ENCODE results near the gene NUDT1.

The NUDT1 gene

DNA sequence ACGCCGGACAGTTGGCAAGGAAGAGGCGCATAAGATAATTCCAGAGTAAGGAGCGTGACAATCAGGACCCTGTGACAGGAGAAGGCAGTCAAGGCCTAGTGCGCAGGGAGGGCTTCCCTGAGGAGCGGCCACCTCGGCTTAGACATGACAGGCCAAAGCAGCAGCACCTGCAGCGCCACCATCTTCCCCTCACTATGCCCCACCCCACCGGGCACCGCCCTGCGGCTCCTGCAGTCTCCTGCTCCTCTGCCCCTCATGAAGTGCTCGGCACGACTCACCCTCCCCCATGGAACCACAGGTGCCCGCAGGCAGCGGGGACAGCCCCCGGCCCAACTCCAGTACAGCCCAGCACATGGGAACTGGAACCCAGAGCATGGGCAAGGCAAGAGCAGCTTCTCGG, 21.1 kb upstream of the NUDT1 start:
- no peaks in the 10 kb centered on the region for H3K4me1 ChIP-seq (ENCODE audit: control insufficient read depth in 1 of 2, insufficient read depth in 2 of 2, low read length in 2 of 2)
- no peaks in the 10 kb centered on the region for H3K79me2 ChIP-seq (ENCODE audit: control insufficient read depth, insufficient read depth, low read length, poor library complexity)
- H3K79me1 ChIP-seq (ENCODE audit: low read length) = no peaks in the 10 kb centered on the region
- H3K4me2 ChIP-seq (ENCODE audit: low read length) = no peak overlapping the region
- no CpG with 5 or more reads among the region's 17 CpGs for WGBS (ENCODE audit: extremely low coverage, insufficient coverage, insufficient read length)
- no peak overlapping the region for H2BK120ac ChIP-seq (ENCODE audit: insufficient read depth, low read length, poor library complexity)
- no peak for DNase-seq
- no peak overlapping the region for H3K23ac ChIP-seq (ENCODE audit: low read length)
- no peak overlapping the region for H3K27ac ChIP-seq (ENCODE audit: low read depth, low read length)
- H3K4ac ChIP-seq (ENCODE audit: low read depth, low read length) = no peak overlapping the region
- H4K12ac ChIP-seq (ENCODE audit: low read depth, low read length) = no peak overlapping the region
- H2AK5ac ChIP-seq (ENCODE audit: low read length) = no peak overlapping the region
- H2BK12ac ChIP-seq (ENCODE audit: low read length) = no peak overlapping the region
- no peak overlapping the region for H4K91ac ChIP-seq (ENCODE audit: low read depth, low read length)
- no peak overlapping the region for H3K14ac ChIP-seq (ENCODE audit: low read length)
- no peak overlapping the region for H3K9ac ChIP-seq (ENCODE audit: low read length)
- H2AFZ ChIP-seq (ENCODE audit: insufficient read depth, low read length, poor library complexity) = no peak overlapping the region
- H3K9me3 ChIP-seq (ENCODE audit: insufficient read depth, low read depth, low read length) = peaks cover 1% of the 10 kb centered on the region
- H3K36me3 ChIP-seq (ENCODE audit: control insufficient read depth in 1 of 2, insufficient read depth in 2 of 2, low read length in 2 of 2) = peaks cover 81 to 85% of the 10 kb centered on the region in 2 experiments
- no peaks in the 10 kb centered on the region for H3K27me3 ChIP-seq (ENCODE audit: insufficient read depth, low read length)
- H4K8ac ChIP-seq (ENCODE audit: low read depth, low read length) = no peak overlapping the region
- H2BK5ac ChIP-seq (ENCODE audit: low read depth, low read length, poor library complexity) = no peak overlapping the region
- no peak overlapping the region for H3K18ac ChIP-seq (ENCODE audit: low read length)
- H3K4me3 ChIP-seq (ENCODE audit: low read depth, low read length) = no peak overlapping the region

DNA sequence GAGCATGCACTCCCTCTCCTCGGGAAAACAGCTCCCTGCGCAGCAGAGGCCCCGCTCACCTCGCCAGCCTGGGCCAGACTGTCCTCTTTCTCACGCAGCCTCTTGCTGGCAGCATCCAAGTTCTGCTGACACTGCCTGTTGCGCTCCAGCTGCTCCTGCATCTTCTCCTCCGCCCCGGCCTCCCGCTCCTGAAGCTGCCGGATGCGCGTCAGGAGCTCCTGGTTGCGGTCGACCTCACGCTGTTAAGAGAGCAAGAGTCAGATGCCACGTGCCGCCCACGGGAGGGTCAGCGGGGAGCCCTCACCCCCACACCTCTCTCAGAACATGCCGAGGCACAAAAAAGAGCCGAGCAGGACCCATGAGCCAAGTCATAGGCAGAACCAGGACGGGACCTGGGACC, 19.5 kb upstream of the NUDT1 start:
- Histone ChIP-seq H3K4me1 (ENCODE audit: control insufficient read depth in 1 of 2, insufficient read depth in 2 of 2, low read length in 2 of 2) (no peaks in the 10 kb centered on the region), H3K18ac (ENCODE audit: low read length) (no peak overlapping the region), H3K23ac (ENCODE audit: low read length) (no peak overlapping the region), H3K4ac (ENCODE audit: low read depth, low read length) (no peak overlapping the region), H2BK5ac (ENCODE audit: low read depth, low read length, poor library complexity) (no peak overlapping the region), H3K9me3 (ENCODE audit: insufficient read depth, low read depth, low read length) (peaks cover 1% of the 10 kb centered on the region), H3K14ac (ENCODE audit: low read length) (no peak overlapping the region), H4K12ac (ENCODE audit: low read depth, low read length) (no peak overlapping the region), H2BK120ac (ENCODE audit: insufficient read depth, low read length, poor library complexity) (no peak overlapping the region), H2AK5ac (ENCODE audit: low read length) (no peak overlapping the region), H3K4me3 (ENCODE audit: low read depth, low read length) (peak overlapping the region; percentile 15), H3K9ac (ENCODE audit: low read length) (no peak overlapping the region), H3K36me3 (ENCODE audit: control insufficient read depth in 1 of 2, insufficient read depth in 2 of 2, low read length in 2 of 2) (peaks cover 79 to 84% of the 10 kb centered on the region in 2 experiments), H3K4me2 (ENCODE audit: low read length) (no peak overlapping the region), H3K27ac (ENCODE audit: low read depth, low read length) (no peak overlapping the region), H4K8ac (ENCODE audit: low read depth, low read length) (no peak overlapping the region), H2AFZ (ENCODE audit: insufficient read depth, low read length, poor library complexity) (no peak overlapping the region), H4K91ac (ENCODE audit: low read depth, low read length) (no peak overlapping the region), H2BK12ac (ENCODE audit: low read length) (no peak overlapping the region), H3K27me3 (ENCODE audit: insufficient read depth, low read length) (no peaks in the 10 kb centered on the region), H3K79me1 (ENCODE audit: low read length) (no peaks in the 10 kb centered on the region), H3K79me2 (ENCODE audit: control insufficient read depth, insufficient read depth, low read length, poor library complexity) (no peaks in the 10 kb centered on the region)
- no peak for DNase-seq
- no CpG with 5 or more reads among the region's 22 CpGs for WGBS (ENCODE audit: extremely low coverage, insufficient coverage, insufficient read length)

DNA sequence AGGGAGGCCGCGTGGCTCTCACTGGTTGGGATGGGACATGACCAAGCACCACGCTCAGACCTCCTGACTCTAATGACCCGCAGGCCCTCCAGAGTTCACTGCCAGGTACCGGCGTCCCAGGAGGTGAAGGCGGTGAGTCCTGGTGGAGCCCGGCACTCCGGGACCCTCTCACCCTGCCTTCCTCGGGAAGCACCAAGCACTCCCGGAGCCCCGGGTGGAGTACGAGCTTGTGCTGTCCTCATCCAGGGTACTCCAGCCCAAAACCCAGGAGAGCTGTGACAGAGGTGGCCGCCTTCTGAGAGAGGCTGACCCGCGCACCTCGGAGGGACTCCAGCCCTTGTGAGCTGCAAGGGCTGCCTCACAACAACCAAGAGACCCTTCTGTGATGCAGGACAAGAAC, 18.7 kb upstream of the NUDT1 start:
- no peak overlapping the region for H2BK5ac ChIP-seq (ENCODE audit: low read depth, low read length, poor library complexity)
- H4K8ac ChIP-seq (ENCODE audit: low read depth, low read length) = no peak overlapping the region
- no peak overlapping the region for H4K12ac ChIP-seq (ENCODE audit: low read depth, low read length)
- H3K79me2 ChIP-seq (ENCODE audit: control insufficient read depth, insufficient read depth, low read length, poor library complexity) = no peaks in the 10 kb centered on the region
- no peak overlapping the region for H3K23ac ChIP-seq (ENCODE audit: low read length)
- no peak overlapping the region for H3K4ac ChIP-seq (ENCODE audit: low read depth, low read length)
- WGBS (ENCODE audit: extremely low coverage, insufficient coverage, insufficient read length) = no CpG with 5 or more reads among the region's 17 CpGs
- H3K9me3 ChIP-seq (ENCODE audit: insufficient read depth, low read depth, low read length) = peaks cover 1% of the 10 kb centered on the region
- no peak overlapping the region for H4K91ac ChIP-seq (ENCODE audit: low read depth, low read length)
- H3K9ac ChIP-seq (ENCODE audit: low read length) = no peak overlapping the region
- no peaks in the 10 kb centered on the region for H3K27me3 ChIP-seq (ENCODE audit: insufficient read depth, low read length)
- no peak overlapping the region for H3K14ac ChIP-seq (ENCODE audit: low read length)
- DNase-seq = no peak
- H3K4me2 ChIP-seq (ENCODE audit: low read length) = no peak overlapping the region
- H3K18ac ChIP-seq (ENCODE audit: low read length) = no peak overlapping the region
- no peak overlapping the region for H2AFZ ChIP-seq (ENCODE audit: insufficient read depth, low read length, poor library complexity)
- no peak overlapping the region for H3K27ac ChIP-seq (ENCODE audit: low read depth, low read length)
- H2BK12ac ChIP-seq (ENCODE audit: low read length) = no peak overlapping the region
- H2AK5ac ChIP-seq (ENCODE audit: low read length) = no peak overlapping the region
- no peaks in the 10 kb centered on the region for H3K79me1 ChIP-seq (ENCODE audit: low read length)
- no peaks in the 10 kb centered on the region for H3K4me1 ChIP-seq (ENCODE audit: control insufficient read depth in 1 of 2, insufficient read depth in 2 of 2, low read length in 2 of 2)
- H3K36me3 ChIP-seq (ENCODE audit: control insufficient read depth in 1 of 2, insufficient read depth in 2 of 2, low read length in 2 of 2) = peaks cover 79 to 84% of the 10 kb centered on the region in 2 experiments
- H2BK120ac ChIP-seq (ENCODE audit: insufficient read depth, low read length, poor library complexity) = no peak overlapping the region
- no peak overlapping the region for H3K4me3 ChIP-seq (ENCODE audit: low read depth, low read length)

DNA sequence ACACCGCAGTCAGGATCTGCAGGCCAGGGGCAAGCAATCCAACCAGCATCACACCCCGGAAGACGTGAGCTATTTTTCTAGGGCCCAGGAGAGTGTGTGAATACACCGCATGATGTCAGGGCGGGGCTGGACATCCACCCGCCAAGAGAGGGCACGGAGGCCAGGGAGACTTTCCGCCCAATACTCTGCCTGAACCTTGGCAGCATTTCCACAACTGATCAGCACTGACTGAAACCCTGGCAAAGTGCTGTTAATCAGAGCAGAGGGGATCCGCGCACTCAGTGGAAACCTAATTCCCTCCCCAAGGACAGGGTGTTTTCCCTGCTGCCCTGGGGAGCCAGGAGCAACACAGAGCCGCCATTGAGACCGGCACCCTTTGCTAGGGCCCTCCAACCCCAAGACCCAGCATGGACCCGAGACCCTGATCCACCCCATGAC, 17.5 kb upstream of the NUDT1 start:
- Histone ChIP-seq H3K4me2 (ENCODE audit: low read length) (no peak overlapping the region), H2BK12ac (ENCODE audit: low read length) (no peak overlapping the region), H2AFZ (ENCODE audit: insufficient read depth, low read length, poor library complexity) (no peak overlapping the region), H3K27me3 (ENCODE audit: insufficient read depth, low read length) (no peaks in the 10 kb centered on the region), H3K79me2 (ENCODE audit: control insufficient read depth, insufficient read depth, low read length, poor library complexity) (no peaks in the 10 kb centered on the region), H2BK120ac (ENCODE audit: insufficient read depth, low read length, poor library complexity) (no peak overlapping the region), H3K9me3 (ENCODE audit: insufficient read depth, low read depth, low read length) (peaks cover 1% of the 10 kb centered on the region), H3K4ac (ENCODE audit: low read depth, low read length) (no peak overlapping the region), H3K4me1 (ENCODE audit: control insufficient read depth in 1 of 2, insufficient read depth in 2 of 2, low read length in 2 of 2) (no peaks in the 10 kb centered on the region), H3K4me3 (ENCODE audit: low read depth, low read length) (no peak overlapping the region), H2AK5ac (ENCODE audit: low read length) (no peak overlapping the region), H3K79me1 (ENCODE audit: low read length) (no peaks in the 10 kb centered on the region), H3K27ac (ENCODE audit: low read depth, low read length) (no peak overlapping the region), H3K36me3 (ENCODE audit: control insufficient read depth in 1 of 2, insufficient read depth in 2 of 2, low read length in 2 of 2) (peaks cover 78 to 85% of the 10 kb centered on the region in 2 experiments), H3K9ac (ENCODE audit: low read length) (no peak overlapping the region), H3K14ac (ENCODE audit: low read length) (no peak overlapping the region), H2BK5ac (ENCODE audit: low read depth, low read length, poor library complexity) (no peak overlapping the region), H4K91ac (ENCODE audit: low read depth, low read length) (no peak overlapping the region), H4K8ac (ENCODE audit: low read depth, low read length) (no peak overlapping the region), H4K12ac (ENCODE audit: low read depth, low read length) (no peak overlapping the region), H3K18ac (ENCODE audit: low read length) (no peak overlapping the region), H3K23ac (ENCODE audit: low read length) (no peak overlapping the region)
- DNase-seq = no peak
- WGBS (ENCODE audit: extremely low coverage, insufficient coverage, insufficient read length) = no CpG with 5 or more reads among the region's 13 CpGs

All from trophoblast cell (in vitro differentiated cells and primary cell).